ENCODE results near the gene SLC6A18.

SLC6A18 gene

DNA sequence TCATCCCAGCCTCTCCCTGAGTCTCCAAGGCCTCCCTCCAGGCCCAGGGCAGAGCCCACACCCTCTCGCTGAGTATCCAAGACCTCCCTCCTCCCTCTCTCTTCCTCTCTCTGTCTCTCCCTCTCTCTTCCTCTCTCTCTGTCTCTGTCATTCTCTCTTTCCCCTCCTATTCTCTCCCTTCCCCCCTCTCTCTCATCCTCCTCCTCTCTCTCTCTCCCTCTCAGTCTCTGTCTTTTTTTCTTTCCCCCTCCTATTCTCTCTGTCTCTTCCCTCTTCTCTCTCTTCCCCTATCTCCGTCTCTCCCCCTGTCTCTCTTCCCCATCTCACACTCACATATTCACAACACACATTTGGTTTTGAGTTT, 15.7 kb upstream of the SLC6A18 start:
- H3K4me3 ChIP-seq (ENCODE audit: control insufficient read depth in 1 of 7, extremely low read depth in 1 of 7, insufficient read depth in 4 of 7, low read depth in 2 of 7, low read length in 6 of 7), result no peak overlapping the region
- CTCF ChIA-PET, result no interaction called here
- no peak for DNase-seq
- 63% methylated on average over 2 of the region's 2 CpGs for WGBS (ENCODE audit: insufficient coverage)
- H3K27ac ChIP-seq (ENCODE audit: insufficient read depth in 1 of 2, low read depth in 1 of 2, low read length in 2 of 2, poor library complexity in 1 of 2, severe bottlenecking in 2 of 2), result no peak overlapping the region
- H3K4me1 ChIP-seq (ENCODE audit: control extremely low read depth in 1 of 4, control insufficient read depth in 4 of 4, insufficient read depth in 4 of 4, low read length in 3 of 4), result peaks cover 0 to 2% (median 0%) of the 10 kb centered on the region in 4 experiments
- H3K27me3 ChIP-seq (replicated peaks in 2 of 5; ENCODE audit: control insufficient read depth in 4 of 5, insufficient read depth in 5 of 5, low read length in 4 of 5), result peaks cover 0 to 25% (median 3%) of the 10 kb centered on the region in 5 experiments
- peaks cover 0 to 6% (median 0%) of the 10 kb centered on the region in 5 experiments for H3K9me3 ChIP-seq (ENCODE audit: control extremely low read depth in 1 of 5, control insufficient read depth in 4 of 5, insufficient read depth in 2 of 5, low read depth in 1 of 5, low read length in 4 of 5)
- H3K36me3 ChIP-seq (ENCODE audit: control insufficient read depth in 4 of 4, insufficient read depth in 4 of 4, low read length in 3 of 4), result no peaks in the 10 kb centered on the region
- POLR2A ChIA-PET, result no interaction called here

DNA sequence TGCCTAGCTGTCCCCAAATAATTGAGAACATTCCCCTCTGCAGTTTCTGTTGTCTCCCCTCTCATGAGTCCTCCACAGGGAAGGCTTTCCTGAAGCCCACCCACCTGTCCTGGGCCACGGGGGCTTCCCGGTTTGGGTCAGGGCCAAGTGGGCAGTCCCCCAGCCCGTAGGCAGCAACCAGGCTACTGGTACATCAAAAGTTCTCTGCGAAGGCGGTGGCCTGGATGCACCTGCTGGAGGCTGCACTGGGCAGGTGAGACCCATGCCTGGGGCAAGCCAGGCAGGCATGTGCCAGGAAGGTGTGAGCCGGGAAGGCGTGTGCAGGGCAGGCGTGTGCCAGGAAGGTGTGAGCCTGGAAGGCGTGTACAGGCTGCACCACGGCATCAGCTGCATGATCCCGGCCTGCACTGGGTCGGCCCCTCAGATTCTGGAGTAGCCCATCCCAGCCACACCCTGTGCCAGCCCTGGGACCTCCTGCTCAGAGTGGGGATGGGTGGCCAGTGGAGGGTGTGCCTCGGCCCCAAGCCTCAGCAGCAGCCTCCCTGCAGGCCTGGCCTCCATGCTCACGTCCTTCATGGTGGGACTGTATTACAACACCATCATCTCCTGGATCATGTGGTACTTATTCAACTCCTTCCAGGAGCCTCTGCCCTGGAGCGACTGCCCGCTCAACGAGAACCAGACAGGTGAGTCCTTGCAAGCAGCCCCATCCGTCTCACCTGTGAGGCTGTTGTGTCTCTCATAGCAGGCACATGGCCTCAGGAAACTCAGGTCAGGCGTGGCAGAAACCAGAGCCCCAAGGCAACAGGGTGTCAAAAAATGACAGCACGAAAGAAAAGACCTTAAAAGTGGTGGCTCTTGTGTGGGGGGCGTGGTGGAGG, 15.0 kb upstream of the SLC6A18 start:
- 91% methylated on average over 18 of the region's 21 CpGs for WGBS (ENCODE audit: insufficient coverage)
- CTCF ChIA-PET, result interaction anchor here (1.0 kb wide), 1 partner anchor 37 kb away, joined by 3 read pairs; no protein-coding TSS in a partner anchor
- POLR2A ChIA-PET, result no interaction called here

DNA sequence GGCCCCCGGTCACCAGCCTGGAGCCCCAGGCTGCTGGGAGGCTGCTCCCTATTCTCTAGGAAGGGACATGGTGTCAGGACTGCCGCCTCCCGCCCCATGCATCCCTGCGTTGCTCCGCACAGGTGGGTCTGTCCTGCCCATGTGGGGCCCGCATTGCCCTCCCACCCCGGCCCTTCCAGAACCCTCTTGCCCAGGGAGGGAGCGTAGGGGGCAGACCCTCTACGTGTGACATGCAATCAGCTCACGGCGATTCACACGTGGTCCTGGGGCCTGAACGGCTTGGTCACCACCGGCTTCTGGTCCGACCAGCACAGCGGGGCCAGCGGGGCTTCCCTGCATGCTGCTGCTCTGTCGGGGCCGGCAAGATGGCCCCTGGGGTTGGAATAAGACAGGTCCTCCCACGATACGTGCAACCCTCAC, 14.3 kb upstream of the SLC6A18 start:
- 82% methylated on average over 21 of the region's 21 CpGs for WGBS (ENCODE audit: insufficient coverage)

More for the DNA sequence above, 15.0 kb upstream of the SLC6A18 start:
- no peak overlapping the region for H3K27ac ChIP-seq (ENCODE audit: insufficient read depth in 1 of 2, low read depth in 1 of 2, low read length in 2 of 2, poor library complexity in 1 of 2, severe bottlenecking in 2 of 2)
- no peak for DNase-seq
- peaks cover 0 to 20% (median 3%) of the 10 kb centered on the region in 5 experiments for H3K27me3 ChIP-seq (replicated peaks in 2 of 5; ENCODE audit: control insufficient read depth in 4 of 5, insufficient read depth in 5 of 5, low read length in 4 of 5)
- no peak overlapping the region for H3K4me3 ChIP-seq (ENCODE audit: control insufficient read depth in 1 of 7, extremely low read depth in 1 of 7, insufficient read depth in 4 of 7, low read depth in 2 of 7, low read length in 6 of 7)
- no peaks in the 10 kb centered on the region for H3K4me1 ChIP-seq (ENCODE audit: control extremely low read depth in 1 of 4, control insufficient read depth in 4 of 4, insufficient read depth in 4 of 4, low read length in 3 of 4)
- peaks cover 0 to 6% (median 0%) of the 10 kb centered on the region in 5 experiments for H3K9me3 ChIP-seq (ENCODE audit: control extremely low read depth in 1 of 5, control insufficient read depth in 4 of 5, insufficient read depth in 2 of 5, low read depth in 1 of 5, low read length in 4 of 5)
- H3K36me3 ChIP-seq (ENCODE audit: control insufficient read depth in 4 of 4, insufficient read depth in 4 of 4, low read length in 3 of 4), result no peaks in the 10 kb centered on the region

DNA sequence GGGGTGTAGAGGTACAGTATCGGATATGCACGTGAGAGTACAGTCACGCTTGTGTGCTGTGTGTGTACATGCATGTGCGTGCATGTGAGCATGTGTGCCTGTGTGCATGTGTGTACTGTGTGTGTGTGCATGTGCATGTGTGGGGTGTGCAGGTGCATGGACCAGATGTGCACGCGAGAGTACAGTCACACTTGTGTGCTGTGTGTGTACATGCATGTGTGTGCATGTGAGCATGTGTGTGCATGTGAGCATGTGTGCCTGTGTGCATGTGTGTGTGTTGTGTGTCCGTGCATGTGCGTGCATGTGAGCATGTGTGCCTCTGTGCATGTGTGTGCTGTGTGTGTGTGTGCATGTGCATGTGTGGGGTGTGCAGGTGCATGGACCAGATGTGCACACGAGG, 13.5 kb upstream of the SLC6A18 start:
- ChIA-PET CTCF (no interaction called here), POLR2A (no interaction called here)
- H3K9me3 ChIP-seq (ENCODE audit: control extremely low read depth in 1 of 5, control insufficient read depth in 4 of 5, insufficient read depth in 2 of 5, low read depth in 1 of 5, low read length in 4 of 5), result peaks cover 0 to 17% (median 0%) of the 10 kb centered on the region in 5 experiments
- H3K4me3 ChIP-seq (ENCODE audit: control insufficient read depth in 1 of 7, extremely low read depth in 1 of 7, insufficient read depth in 4 of 7, low read depth in 2 of 7, low read length in 6 of 7), result no peak overlapping the region
- no peak for DNase-seq
- 97% methylated on average over 7 of the region's 9 CpGs for WGBS (ENCODE audit: insufficient coverage)
- peaks cover 0 to 16% (median 3%) of the 10 kb centered on the region in 5 experiments for H3K27me3 ChIP-seq (replicated peaks in 2 of 5; ENCODE audit: control insufficient read depth in 4 of 5, insufficient read depth in 5 of 5, low read length in 4 of 5)
- H3K36me3 ChIP-seq (ENCODE audit: control insufficient read depth in 4 of 4, insufficient read depth in 4 of 4, low read length in 3 of 4), result no peaks in the 10 kb centered on the region
- H3K4me1 ChIP-seq (ENCODE audit: control extremely low read depth in 1 of 4, control insufficient read depth in 4 of 4, insufficient read depth in 4 of 4, low read length in 3 of 4), result no peaks in the 10 kb centered on the region
- H3K27ac ChIP-seq (ENCODE audit: insufficient read depth in 1 of 2, low read depth in 1 of 2, low read length in 2 of 2, poor library complexity in 1 of 2, severe bottlenecking in 2 of 2), result no peak overlapping the region

More for the DNA sequence above, 14.3 kb upstream of the SLC6A18 start:
- DNase-seq, result no peak
- ChIA-PET POLR2A (no interaction called here), CTCF (interaction anchor here (1.0 kb wide), 1 partner anchor 38 kb away, joined by 3 read pairs; no protein-coding TSS in a partner anchor)
- Histone ChIP-seq H3K9me3 (ENCODE audit: control extremely low read depth in 1 of 5, control insufficient read depth in 4 of 5, insufficient read depth in 2 of 5, low read depth in 1 of 5, low read length in 4 of 5) (peaks cover 0 to 13% (median 0%) of the 10 kb centered on the region in 5 experiments), H3K27me3 (replicated peaks in 2 of 5; ENCODE audit: control insufficient read depth in 4 of 5, insufficient read depth in 5 of 5, low read length in 4 of 5) (peaks cover 0 to 19% (median 3%) of the 10 kb centered on the region in 5 experiments), H3K27ac (ENCODE audit: insufficient read depth in 1 of 2, low read depth in 1 of 2, low read length in 2 of 2, poor library complexity in 1 of 2, severe bottlenecking in 2 of 2) (no peak overlapping the region), H3K36me3 (ENCODE audit: control insufficient read depth in 4 of 4, insufficient read depth in 4 of 4, low read length in 3 of 4) (no peaks in the 10 kb centered on the region), H3K4me1 (ENCODE audit: control extremely low read depth in 1 of 4, control insufficient read depth in 4 of 4, insufficient read depth in 4 of 4, low read length in 3 of 4) (no peaks in the 10 kb centered on the region), H3K4me3 (ENCODE audit: control insufficient read depth in 1 of 7, extremely low read depth in 1 of 7, insufficient read depth in 4 of 7, low read depth in 2 of 7, low read length in 6 of 7) (no peak overlapping the region)

DNA sequence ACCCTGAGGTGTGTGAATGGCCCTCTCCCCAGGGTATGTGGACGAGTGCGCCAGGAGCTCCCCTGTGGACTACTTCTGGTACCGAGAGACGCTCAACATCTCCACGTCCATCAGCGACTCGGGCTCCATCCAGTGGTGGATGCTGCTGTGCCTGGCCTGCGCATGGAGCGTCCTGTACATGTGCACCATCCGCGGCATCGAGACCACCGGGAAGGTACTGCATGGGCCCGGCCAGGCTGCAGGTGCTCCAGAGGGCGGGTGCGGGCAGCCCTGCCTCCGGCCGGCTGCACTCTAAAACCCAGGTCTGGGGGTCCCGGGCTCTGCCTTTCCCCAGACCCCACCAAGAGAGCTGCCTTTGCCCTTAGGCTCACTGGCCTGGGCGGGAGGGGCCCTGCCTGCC, 12.9 kb upstream of the SLC6A18 start:
- Histone ChIP-seq H3K27me3 (replicated peaks in 2 of 5; ENCODE audit: control insufficient read depth in 4 of 5, insufficient read depth in 5 of 5, low read length in 4 of 5) (peaks cover 0 to 16% (median 2%) of the 10 kb centered on the region in 5 experiments), H3K4me1 (ENCODE audit: control extremely low read depth in 1 of 4, control insufficient read depth in 4 of 4, insufficient read depth in 4 of 4, low read length in 3 of 4) (no peaks in the 10 kb centered on the region), H3K9me3 (ENCODE audit: control extremely low read depth in 1 of 5, control insufficient read depth in 4 of 5, insufficient read depth in 2 of 5, low read depth in 1 of 5, low read length in 4 of 5) (peaks cover 0 to 17% (median 0%) of the 10 kb centered on the region in 5 experiments), H3K36me3 (ENCODE audit: control insufficient read depth in 4 of 4, insufficient read depth in 4 of 4, low read length in 3 of 4) (no peaks in the 10 kb centered on the region), H3K27ac (ENCODE audit: insufficient read depth in 1 of 2, low read depth in 1 of 2, low read length in 2 of 2, poor library complexity in 1 of 2, severe bottlenecking in 2 of 2) (no peak overlapping the region), H3K4me3 (ENCODE audit: control insufficient read depth in 1 of 7, extremely low read depth in 1 of 7, insufficient read depth in 4 of 7, low read depth in 2 of 7, low read length in 6 of 7) (no peak overlapping the region)
- CTCF ChIA-PET, result no interaction called here
- POLR2A ChIA-PET, result no interaction called here
- WGBS (ENCODE audit: insufficient coverage), result 93% methylated on average over 19 of the region's 20 CpGs
- no peak for DNase-seq

DNA sequence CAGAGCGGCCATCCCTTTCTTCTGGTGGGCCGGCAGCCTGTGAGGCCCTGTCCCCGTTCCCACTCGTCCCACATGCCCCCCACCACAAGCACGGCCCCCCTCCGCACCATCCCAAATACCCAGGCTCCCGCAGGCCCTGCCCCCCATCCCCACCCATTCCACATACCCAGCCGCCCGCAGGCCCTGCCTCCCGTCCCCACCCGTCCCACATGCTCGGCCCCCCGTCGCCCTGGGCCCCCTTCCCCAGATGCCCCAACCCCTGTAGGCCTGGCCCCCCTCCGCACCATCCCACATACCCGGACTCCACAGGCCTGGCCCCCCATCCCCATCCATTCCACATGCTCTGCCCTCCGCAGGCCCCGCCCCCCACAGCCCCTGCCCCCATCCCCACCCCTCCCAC, 12.3 kb upstream of the SLC6A18 start:
- H3K27ac ChIP-seq (ENCODE audit: insufficient read depth in 1 of 2, low read depth in 1 of 2, low read length in 2 of 2, poor library complexity in 1 of 2, severe bottlenecking in 2 of 2), result no peak overlapping the region
- H3K36me3 ChIP-seq (ENCODE audit: control insufficient read depth in 4 of 4, insufficient read depth in 4 of 4, low read length in 3 of 4), result no peaks in the 10 kb centered on the region
- ChIA-PET POLR2A (no interaction called here), CTCF (no interaction called here)
- peaks cover 0 to 17% (median 0%) of the 10 kb centered on the region in 5 experiments for H3K9me3 ChIP-seq (ENCODE audit: control extremely low read depth in 1 of 5, control insufficient read depth in 4 of 5, insufficient read depth in 2 of 5, low read depth in 1 of 5, low read length in 4 of 5)
- H3K4me3 ChIP-seq (ENCODE audit: control insufficient read depth in 1 of 7, extremely low read depth in 1 of 7, insufficient read depth in 4 of 7, low read depth in 2 of 7, low read length in 6 of 7), result no peak overlapping the region
- no peaks in the 10 kb centered on the region for H3K4me1 ChIP-seq (ENCODE audit: control extremely low read depth in 1 of 4, control insufficient read depth in 4 of 4, insufficient read depth in 4 of 4, low read length in 3 of 4)
- DNase-seq, result no peak
- H3K27me3 ChIP-seq (replicated peaks in 2 of 5; ENCODE audit: control insufficient read depth in 4 of 5, insufficient read depth in 5 of 5, low read length in 4 of 5), result peaks cover 0 to 16% (median 0%) of the 10 kb centered on the region in 5 experiments
- WGBS (ENCODE audit: insufficient coverage), result 95% methylated on average over 4 of the region's 18 CpGs

DNA sequence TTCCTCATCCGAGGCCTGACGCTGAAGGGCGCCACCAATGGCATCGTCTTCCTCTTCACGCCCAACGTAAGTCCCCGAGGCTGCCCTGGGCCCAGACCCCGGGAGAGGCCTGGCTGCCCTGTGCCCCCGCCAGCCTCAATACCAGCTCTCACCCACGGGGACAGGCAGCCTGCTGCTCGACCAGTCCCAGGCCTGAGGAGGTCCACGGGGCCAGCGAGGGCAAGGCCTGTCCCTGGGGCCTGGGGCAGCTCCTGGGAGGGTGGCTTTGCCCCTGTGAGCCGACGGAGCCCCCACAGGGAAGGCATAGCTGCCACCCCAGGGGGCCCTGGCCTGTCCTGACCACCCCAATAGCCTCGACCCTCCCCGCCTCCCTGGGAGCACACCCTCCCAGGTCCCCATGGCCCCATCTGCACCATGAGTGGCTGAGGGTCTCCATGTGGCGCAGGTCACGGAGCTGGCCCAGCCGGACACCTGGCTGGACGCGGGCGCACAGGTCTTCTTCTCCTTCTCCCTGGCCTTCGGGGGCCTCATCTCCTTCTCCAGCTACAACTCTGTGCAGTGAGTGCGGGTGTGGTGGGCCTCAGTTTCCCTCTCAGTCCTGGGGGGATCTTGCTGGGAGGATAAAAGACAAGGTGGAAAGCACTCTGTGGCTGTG, 11.5 kb upstream of the SLC6A18 start:
- Histone ChIP-seq H3K4me3 (ENCODE audit: control insufficient read depth in 1 of 7, extremely low read depth in 1 of 7, insufficient read depth in 4 of 7, low read depth in 2 of 7, low read length in 6 of 7) (no peak overlapping the region), H3K36me3 (ENCODE audit: control insufficient read depth in 4 of 4, insufficient read depth in 4 of 4, low read length in 3 of 4) (no peaks in the 10 kb centered on the region), H3K27ac (ENCODE audit: insufficient read depth in 1 of 2, low read depth in 1 of 2, low read length in 2 of 2, poor library complexity in 1 of 2, severe bottlenecking in 2 of 2) (no peak overlapping the region), H3K27me3 (replicated peaks in 2 of 5; ENCODE audit: control insufficient read depth in 4 of 5, insufficient read depth in 5 of 5, low read length in 4 of 5) (peaks cover 0 to 16% (median 0%) of the 10 kb centered on the region in 5 experiments), H3K9me3 (ENCODE audit: control extremely low read depth in 1 of 5, control insufficient read depth in 4 of 5, insufficient read depth in 2 of 5, low read depth in 1 of 5, low read length in 4 of 5) (peaks cover 0 to 17% (median 0%) of the 10 kb centered on the region in 5 experiments), H3K4me1 (ENCODE audit: control extremely low read depth in 1 of 4, control insufficient read depth in 4 of 4, insufficient read depth in 4 of 4, low read length in 3 of 4) (no peaks in the 10 kb centered on the region)
- CTCF ChIA-PET, result no interaction called here
- POLR2A ChIA-PET, result no interaction called here
- WGBS (ENCODE audit: insufficient coverage), result 95% methylated on average over 19 of the region's 25 CpGs
- no peak for DNase-seq
